Neural cell (in vitro differentiated cells): ENCODE data around the gene OR6V1. TPM values are rescaled to one million over a fixed set of nuclear protein-coding genes. Genes with fewer than 3 reads are reported as not detected.

Experiments used
- polyA plus RNA-seq: library from polyadenylated mRNA; depleted of rRNA; stranded (reverse); fragments of >200 nt; gene quantifications from 2 replicates; pipeline ENCODE4 v1.2.3, GENCODE V29; 2014

Gene OR6V1
- polyA plus RNA-seq, 1 donor from 2014 or later = not detected

Other genes with a start within 250 kb of the OR6V1 start
- 14.8 and 25.3 TPM in 2 replicates for gene EPHB6, start 197.3 kb upstream of the OR6V1 start, polyA plus RNA-seq
- gene TRPV6, start 166.6 kb upstream of the OR6V1 start, polyA plus RNA-seq = 0.30 and 0.38 TPM in 2 replicates
- 0.52 TPM in 1 of 2 replicates, not detected in the other for gene TRPV5, start 118.6 kb upstream of the OR6V1 start, polyA plus RNA-seq
- gene LLCFC1, start 112.9 kb upstream of the OR6V1 start, polyA plus RNA-seq = not detected in 2 replicates
- 0.96 and 2.2 TPM in 2 replicates for gene KEL, start 90.0 kb upstream of the OR6V1 start, polyA plus RNA-seq
- gene OR9A2, start 25.2 kb upstream of the OR6V1 start, polyA plus RNA-seq = not detected in 2 replicates
- gene PIP, start 79.7 kb downstream of the OR6V1 start, polyA plus RNA-seq = not detected in 2 replicates
- not detected in 2 replicates for gene TAS2R39, start 131.1 kb downstream of the OR6V1 start, polyA plus RNA-seq
- gene TAS2R40, start 169.7 kb downstream of the OR6V1 start, polyA plus RNA-seq = not detected in 2 replicates
- 12.8 and 16.5 TPM in 2 replicates for gene GSTK1, start 211.1 kb downstream of the OR6V1 start, polyA plus RNA-seq
- not detected in 2 replicates for gene TMEM139, start 232.6 kb downstream of the OR6V1 start, polyA plus RNA-seq
- gene CASP2, start 236.0 kb downstream of the OR6V1 start, polyA plus RNA-seq = 9.0 and 15.8 TPM in 2 replicates